MCF 10A (cell line): ENCODE results near the gene CXCL11. TPM values are rescaled to one million over a fixed set of nuclear protein-coding genes. Genes with fewer than 3 reads are reported as not detected.

ENCODE experiments used
- BruUV-seq: library from RNA; stranded (reverse); fragments of 400-500 nt; replicated peaks from 2 replicates; lab custom pipeline; 2021; lab: Mats Ljungman, UMichigan
- CTCF ChIA-PET: fragments of 300-600 bp; sonication (Branson Sonifier 250); formaldehyde crosslinking; extraction: SDS; loops from one replicate; lab custom pipeline; 2021; ENCODE audit warnings: antibody characterized with exemption, inconsistent platforms; lab: Yijun Ruan, JAX
- POLR2A ChIA-PET: fragments of 300-600, 350-650 bp; sonication (Branson Sonifier 250); formaldehyde crosslinking; extraction: SDS; loops from one replicate; lab custom pipeline; 2020; ENCODE audit warnings: antibody characterized with exemption, inconsistent platforms; lab: Yijun Ruan, JAX
- DNase-seq: peaks from one replicate; pipeline ENCODE4 v3.0.0-alpha.2; 2018; ENCODE audit not compliant: unreplicated experiment
- H3K27ac Mint-ChIP-seq: one replicate; pipeline ENCODE4 v1.8.0; 2022; ENCODE audit warnings: mild to moderate bottlenecking, low read depth, mixed read lengths; ENCODE audit not compliant: unreplicated experiment
- H3K27me3 Mint-ChIP-seq: one replicate; pipeline ENCODE4 v1.8.0; 2022; ENCODE audit warnings: mixed read lengths; ENCODE audit not compliant: insufficient read depth, unreplicated experiment
- H3K36me3 Mint-ChIP-seq: one replicate; pipeline ENCODE4 v1.8.0; 2022; ENCODE audit warnings: mild to moderate bottlenecking, moderate library complexity, mixed read lengths; ENCODE audit not compliant: insufficient read depth, unreplicated experiment
- H3K4me1 Mint-ChIP-seq: one replicate; pipeline ENCODE4 v1.8.0; 2022; ENCODE audit warnings: mixed read lengths; ENCODE audit not compliant: insufficient read depth, unreplicated experiment
- H3K4me3 Mint-ChIP-seq: one replicate; pipeline ENCODE4 v1.8.0; 2022; ENCODE audit warnings: mild to moderate bottlenecking, moderate library complexity, mixed read lengths; ENCODE audit not compliant: unreplicated experiment
- H3K9me3 Mint-ChIP-seq: one replicate; pipeline ENCODE4 v1.8.0; 2022; ENCODE audit warnings: mixed read lengths; ENCODE audit not compliant: unreplicated experiment
- CTCF ChIP-seq: fragments of 200-600 bp; IDR thresholded peaks from one replicate; pipeline ENCODE4 v1.8.0; 2022; ENCODE audit warnings: antibody characterized with exemption, mild to moderate bottlenecking; ENCODE audit not compliant: unreplicated experiment
- intact Hi-C: fragments of 100-400 bp; cut with micrococcal nuclease; formaldehyde crosslinking; loops from 2 replicates; pipeline ENCODE4 v1.14.1; 2022
- total RNA-seq: library from RNA; stranded (reverse); gene quantifications from 2 replicates; pipeline ENCODE4 v1.2.3, GENCODE V29; 2022

The CXCL11 gene
- total RNA-seq, 1 experiment from 2014 or later: not detected

DNA sequence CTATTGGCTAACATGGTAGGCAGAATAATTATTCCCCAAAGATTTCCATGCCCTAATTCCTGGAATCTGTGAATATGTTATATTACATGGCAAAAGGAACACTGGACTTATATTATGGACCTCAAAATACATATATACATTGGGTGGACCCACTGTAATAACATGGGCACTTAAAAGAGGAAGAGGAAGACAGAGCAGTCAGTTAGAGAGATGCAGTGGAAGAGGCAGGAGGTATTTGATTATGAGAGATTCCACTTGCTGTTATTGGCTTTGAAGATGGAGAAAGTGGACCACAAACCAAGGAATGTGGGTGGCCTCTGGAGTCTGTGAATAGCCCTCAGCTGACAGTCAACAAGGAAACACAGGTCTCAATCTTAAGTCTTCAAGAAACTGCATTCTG lies 24.6 kb upstream of the CXCL11 start:
- TF ChIP-seq CTCF: no peak
- H3K27ac Mint-ChIP-seq: no peak overlapping the region
- no peak for DNase-seq
- no peaks in the 10 kb centered on the region for H3K27me3 Mint-ChIP-seq
- CTCF ChIA-PET: interaction anchor here (1.2 kb wide), 1 partner anchor 64 kb away, joined by 10 read pairs; no protein-coding TSS in a partner anchor
- peaks cover 4% of the 10 kb centered on the region for H3K36me3 Mint-ChIP-seq
- intact Hi-C loops: no loop called here
- H3K9me3 Mint-ChIP-seq: no peaks in the 10 kb centered on the region
- H3K4me3 Mint-ChIP-seq: no peak overlapping the region
- BruUV-seq: no TSS peak
- H3K4me1 Mint-ChIP-seq: peaks cover 26% of the 10 kb centered on the region
- POLR2A ChIA-PET: interaction anchor here (1.5 kb wide), 1 partner anchor 8 kb away, joined by 3 read pairs; no protein-coding TSS in a partner anchor

DNA sequence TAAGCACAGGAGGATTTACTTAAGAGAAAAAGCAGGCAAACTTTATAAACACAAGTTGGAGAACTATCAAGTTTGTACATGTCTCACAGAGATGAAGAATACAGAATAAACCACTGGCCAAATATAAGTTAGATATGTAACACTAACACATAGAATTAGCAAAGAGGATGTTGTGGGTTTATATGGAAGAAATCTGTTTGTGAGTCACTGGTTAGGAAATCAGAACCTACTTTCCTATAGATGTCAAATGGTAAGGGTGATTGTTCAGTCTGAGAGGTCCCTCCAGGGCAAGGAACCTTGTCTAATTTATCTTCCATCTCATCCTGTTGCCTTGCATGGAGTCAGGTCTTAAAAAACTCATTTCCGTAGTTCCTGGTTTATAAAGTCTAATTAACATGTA lies 23.9 kb upstream of the CXCL11 start:
- no peak for TF ChIP-seq CTCF
- peak; percentile 72 for DNase-seq
- no peak overlapping the region for H3K27ac Mint-ChIP-seq
- no TSS peak for BruUV-seq
- CTCF ChIA-PET: no interaction called here
- H3K36me3 Mint-ChIP-seq: peaks cover 4% of the 10 kb centered on the region
- POLR2A ChIA-PET: interaction anchor here (1.1 kb wide), 1 partner anchor 41 kb away, joined by 5 read pairs; no protein-coding TSS in a partner anchor
- H3K9me3 Mint-ChIP-seq: no peaks in the 10 kb centered on the region
- H3K27me3 Mint-ChIP-seq: no peaks in the 10 kb centered on the region
- H3K4me1 Mint-ChIP-seq: peaks cover 26% of the 10 kb centered on the region
- intact Hi-C loops: no loop called here
- no peak overlapping the region for H3K4me3 Mint-ChIP-seq

DNA sequence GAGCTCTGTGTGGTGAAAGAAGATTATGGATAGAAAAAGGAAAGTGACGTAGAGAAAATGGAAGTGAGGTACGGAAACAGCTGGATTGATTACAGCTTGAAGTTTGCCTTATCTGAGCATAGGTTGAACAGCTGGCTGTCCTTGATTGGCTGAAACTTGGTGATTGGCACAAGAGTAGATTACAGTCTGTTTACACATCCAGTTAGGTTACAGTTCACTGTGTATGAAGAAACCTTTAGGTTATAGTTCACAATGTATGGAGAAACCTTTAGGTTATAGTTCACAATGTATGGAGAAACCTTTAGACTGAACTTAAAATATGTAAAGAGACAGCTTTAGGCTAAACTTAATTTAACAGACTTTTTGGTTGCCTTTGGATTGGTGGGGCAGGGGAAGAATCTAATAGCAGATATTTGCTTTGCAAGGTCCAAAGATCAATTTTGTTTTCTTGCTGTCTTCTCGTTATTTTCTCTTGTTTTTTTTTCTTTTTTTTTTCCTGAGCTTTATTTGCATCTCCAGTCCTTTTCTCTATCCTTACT lies 23.1 kb upstream of the CXCL11 start:
- intact Hi-C loops: no loop called here
- CTCF ChIA-PET: interaction anchor here (0.6 to 2.1 kb wide), 4 partner anchors 32 to 293 kb away, joined by 3 to 30 read pairs (median 4); no protein-coding TSS in a partner anchor

More for the DNA sequence above, 23.1 kb upstream of the CXCL11 start:
- H3K4me1 Mint-ChIP-seq: peaks cover 26% of the 10 kb centered on the region
- no peak for TF ChIP-seq CTCF
- H3K36me3 Mint-ChIP-seq: peaks cover 4% of the 10 kb centered on the region
- H3K27ac Mint-ChIP-seq: no peak overlapping the region
- no peak overlapping the region for H3K4me3 Mint-ChIP-seq
- H3K27me3 Mint-ChIP-seq: no peaks in the 10 kb centered on the region
- POLR2A ChIA-PET: interaction anchor here (0.7 to 1.2 kb wide), 4 partner anchors 23 to 72 kb away, joined by 3 to 6 read pairs (median 4); no protein-coding TSS in a partner anchor
- H3K9me3 Mint-ChIP-seq: no peaks in the 10 kb centered on the region
- BruUV-seq: no TSS peak
- no peak for DNase-seq
